IMR-90 (cell line): ENCODE measurements around the gene MINK1. TPM values are rescaled to one million over a fixed set of nuclear protein-coding genes. Genes with fewer than 3 reads are reported as not detected.

Experiments
- ATAC-seq: fragments of 200-7000 bp; cut with Tn5 transposase; 2 replicates; pipeline ENCODE4 v1.9.1; 2020; ENCODE audit warnings: low read depth, mild to moderate bottlenecking, moderate library complexity
- BruUV-seq: library from RNA; stranded (reverse); fragments of 400-500 nt; replicated peaks from 2 replicates; lab custom pipeline; 2021; lab: Mats Ljungman, UMichigan
- CTCF ChIA-PET: fragments of 300-600 bp; formaldehyde crosslinking; extraction: SDS; loops from one replicate; lab custom pipeline; 2021; ENCODE audit warnings: antibody characterized with exemption; lab: Yijun Ruan, JAX
- POLR2A ChIA-PET: fragments of 300-600 bp; sonication (Branson Sonifier 250); formaldehyde crosslinking; loops from one replicate; lab custom pipeline; 2022; ENCODE audit warnings: antibody characterized with exemption; ENCODE audit not compliant: unreplicated experiment; lab: Charles Lee
- DNase-seq: peaks from one replicate; pipeline ENCODE4 v3.0.0; 2013
- H2AFZ ChIP-seq: replicated peaks from 2 replicates; pipeline ENCODE3; 2013; ENCODE audit warnings: low read length, mild to moderate bottlenecking; ENCODE audit not compliant: poor library complexity
- H2AK5ac ChIP-seq: 2 replicates; pipeline ENCODE4 v1.6.1; 2013; ENCODE audit warnings: low read depth, low read length, inconsistent platforms
- H2AK9ac ChIP-seq: replicated peaks from 2 replicates; pipeline ENCODE3; 2013; ENCODE audit warnings: mild to moderate bottlenecking, low read depth, low read length, moderate library complexity; ENCODE audit not compliant: poor library complexity
- H2BK120ac ChIP-seq: 2 replicates; pipeline ENCODE4 v1.6.1; 2013; ENCODE audit warnings: low read depth, low read length, inconsistent platforms
- H2BK15ac ChIP-seq: 3 replicates; pipeline ENCODE4 v1.6.1; 2013; ENCODE audit warnings: low read depth, low read length, inconsistent platforms
- H2BK20ac ChIP-seq: 2 replicates; pipeline ENCODE4 v1.6.1; 2013; ENCODE audit warnings: low read depth, mild to moderate bottlenecking, inconsistent platforms, low read length, moderate library complexity
- H2BK5ac ChIP-seq: 2 replicates; pipeline ENCODE4 v1.6.1; 2013; ENCODE audit warnings: mild to moderate bottlenecking, low read depth, low read length, inconsistent platforms; ENCODE audit not compliant: poor library complexity, severe bottlenecking
- H3K14ac ChIP-seq: replicated peaks from 2 replicates; pipeline ENCODE4 v1.6.1; 2013; ENCODE audit warnings: low read depth, low read length, inconsistent platforms
- H3K18ac ChIP-seq: 2 replicates; pipeline ENCODE4 v1.6.1; 2013; ENCODE audit warnings: low read depth, low read length, control low read depth
- H3K23ac ChIP-seq: 2 replicates; pipeline ENCODE4 v1.6.1; 2013; ENCODE audit warnings: low read depth, low read length, inconsistent platforms
- H3K27ac ChIP-seq: 2 replicates; pipeline ENCODE4 v1.5.1; 2013; ENCODE audit warnings: mild to moderate bottlenecking, control low read depth, low read length; ENCODE audit not compliant: insufficient read depth
- H3K27me3 ChIP-seq: 2 replicates; pipeline ENCODE4 v1.6.1; 2013; ENCODE audit warnings: low read length; ENCODE audit not compliant: control insufficient read depth, insufficient read depth
- H3K36me3 ChIP-seq: 2 replicates; pipeline ENCODE4 v1.6.1; 2013; ENCODE audit warnings: low read length, mixed read lengths; ENCODE audit not compliant: control insufficient read depth, insufficient read depth
- H3K4ac ChIP-seq: 2 replicates; pipeline ENCODE4 v1.6.1; 2013; ENCODE audit warnings: low read depth, low read length, inconsistent platforms
- H3K4me1 ChIP-seq: 2 replicates; pipeline ENCODE4 v1.6.1; 2013; ENCODE audit warnings: low read length, mixed read lengths; ENCODE audit not compliant: control insufficient read depth, insufficient read depth
- H3K4me2 ChIP-seq: 2 replicates; pipeline ENCODE4 v1.6.1; 2013; ENCODE audit warnings: low read depth, mild to moderate bottlenecking, control low read depth, low read length, moderate library complexity
- H3K4me3 ChIP-seq: 2 replicates; pipeline ENCODE4 v1.5.1; 2013; ENCODE audit warnings: low read depth, mild to moderate bottlenecking, control low read depth, low read length, moderate library complexity; ENCODE audit not compliant: insufficient read depth
- H3K56ac ChIP-seq: 2 replicates; pipeline ENCODE4 v1.6.1; 2013; ENCODE audit warnings: low read length, inconsistent platforms; ENCODE audit not compliant: insufficient read depth; ENCODE audit errors: extremely low read depth
- H3K79me1 ChIP-seq, 2 experiments: 2 replicates each; pipeline ENCODE4 v1.6.1; 2013; ENCODE audit warnings: low read length in 2 of 2, inconsistent platforms in 1 of 2, low read depth in 1 of 2
- H3K9ac ChIP-seq: 2 replicates; pipeline ENCODE4 v1.6.1; 2013; ENCODE audit warnings: low read depth, low read length, control low read depth
- H3K9me1 ChIP-seq: 2 replicates; pipeline ENCODE4 v1.6.1; 2013; ENCODE audit warnings: low read length, inconsistent platforms; ENCODE audit not compliant: insufficient read depth
- H3K9me3 ChIP-seq: 2 replicates; pipeline ENCODE4 v1.6.1; 2013; ENCODE audit warnings: low read length; ENCODE audit not compliant: control insufficient read depth, insufficient read depth
- H4K20me1 ChIP-seq: 2 replicates; pipeline ENCODE4 v1.6.1; 2013; ENCODE audit warnings: low read length, inconsistent platforms; ENCODE audit not compliant: insufficient read depth
- H4K5ac ChIP-seq: 2 replicates; pipeline ENCODE4 v1.6.1; 2013; ENCODE audit warnings: mild to moderate bottlenecking, low read depth, low read length, control low read depth
- H4K8ac ChIP-seq, 2 experiments: 2 replicates each; pipeline ENCODE4 v1.6.1; 2013; ENCODE audit warnings: low read depth in 2 of 2, low read length in 2 of 2, control low read depth in 1 of 2, inconsistent platforms in 1 of 2
- H4K91ac ChIP-seq: 2 replicates; pipeline ENCODE4 v1.6.1; 2013; ENCODE audit warnings: low read depth, low read length, inconsistent platforms; ENCODE audit not compliant: insufficient read depth
- BHLHE40 ChIP-seq: fragments of 150-350 bp; IDR thresholded peaks from 2 replicates; pipeline ENCODE4 v1.6.1; 2016; ENCODE audit warnings: mild to moderate bottlenecking, low read depth, low read length
- CEBPB ChIP-seq: IDR thresholded peaks from 2 replicates; pipeline ENCODE4 v1.6.1; 2012; ENCODE audit warnings: low read depth, low read length, improper control_type of control experiment
- ELK1 ChIP-seq: fragments of 150-350 bp; IDR thresholded peaks from 2 replicates; pipeline ENCODE4 v1.6.1; 2016; ENCODE audit warnings: low read depth, mild to moderate bottlenecking, low read length, moderate library complexity, borderline replicate concordance
- FOS ChIP-seq: fragments of 150-350 bp; IDR thresholded peaks from 2 replicates; pipeline ENCODE4 v1.6.1; 2016; ENCODE audit warnings: low read depth, low read length
- MAFK ChIP-seq: IDR thresholded peaks from 2 replicates; pipeline ENCODE4 v1.6.1; 2012; ENCODE audit warnings: low read depth, low read length, improper control_type of control experiment
- POLR2A ChIP-seq: IDR thresholded peaks from 2 replicates; pipeline ENCODE4 v1.6.1; 2012; ENCODE audit warnings: mild to moderate bottlenecking, low read depth, low read length
- RAD21 ChIP-seq: IDR thresholded peaks from 2 replicates; pipeline ENCODE4 v1.6.1; 2012; ENCODE audit warnings: low read length, improper control_type of control experiment
- SMC3 ChIP-seq: fragments of 150-350 bp; IDR thresholded peaks from 2 replicates; pipeline ENCODE4 v1.6.1; 2016; ENCODE audit warnings: low read depth, mild to moderate bottlenecking, antibody characterized with exemption, low read length, moderate library complexity
- USF2 ChIP-seq: fragments of 150-350 bp; IDR thresholded peaks from 2 replicates; pipeline ENCODE4 v1.6.1; 2017; ENCODE audit warnings: mild to moderate bottlenecking, antibody characterized with exemption, low read length, low read depth
- WGBS, 2 experiments: methylation state at CpG; one replicate each; pipeline versions ENCODE4 v1.1.5 to v1.1.7; 2013; ENCODE audit warnings: missing lambda C conversion rate in 2 of 2; ENCODE audit not compliant: insufficient read length in 1 of 2; ENCODE audit errors: extremely low coverage in 2 of 2; 5-methylcytosine and 5-hydroxymethylcytosine counted together
- dilution Hi-C: fragments of 300-500 bp; cut with HindIII; formaldehyde crosslinking; loops from one replicate; pipeline ENCODE4 v1.14.3; 2018; ENCODE audit warnings: low sequenced_read_pairs; ENCODE audit not compliant: unreplicated experiment
- in situ Hi-C: fragments of 300-500 bp; cut with MboI; formaldehyde crosslinking; loops from 3 replicates; pipeline ENCODE4 v1.14.3; 2019; ENCODE audit warnings: low sequenced_read_pairs, inconsistent platforms, mixed read lengths
- intact Hi-C: fragments of 100-400 bp; cut with micrococcal nuclease; formaldehyde crosslinking; loops from 2 replicates; pipeline ENCODE4 v1.10.0; 2022
- polyA plus RNA-seq, 3 experiments: library from polyadenylated mRNA; depleted of rRNA; stranded (reverse); fragments of >200 nt; gene quantifications; 2 replicates each; pipeline ENCODE4 v1.2.3, GENCODE V29; 2012; ENCODE audit warnings: low replicate concordance in 1 of 3
- total RNA-seq: library from RNA; depleted of rRNA; stranded (reverse); fragments of >200 nt; gene quantifications from 2 replicates; pipeline ENCODE4 v1.2.3, GENCODE V29; 2012
- TF ChIP-seq, protein P1 (sequence below): conservative IDR thresholded peaks from 2 replicates; pipeline ENCODE4 v1.5.1; 2012; ENCODE audit warnings: mild to moderate bottlenecking, low read depth, low read length, improper control_type of control experiment

The MINK1 gene
- total and polyA plus RNA-seq, 2 of the 4 experiments (the other 2 are of a cell fraction): 12.2 to 40.9 TPM

GRCh38 chr17:4881761-4882555 lies 48.8 kb downstream of the MINK1 start:
- no peak overlapping the region for H3K23ac ChIP-seq
- intact Hi-C loops (loop anchor here (1.0 to 10.0 kb wide), 3 partner anchors 48 to 317 kb away; partner anchors contain the start of genes GGT6 and MED11), dilution Hi-C loops (no loop called here), in situ Hi-C loops (loop anchor here (5.0 to 10.0 kb wide), 3 partner anchors 95 to 307 kb away; partner anchors contain the start of genes ARRB2, GLTPD2 and VMO1)
- H3K27me3 ChIP-seq: no peaks in the 10 kb centered on the region
- H3K27ac ChIP-seq: no peak overlapping the region
- no peak overlapping the region for H2BK15ac ChIP-seq
- no peak overlapping the region for H3K56ac ChIP-seq
- H2BK120ac ChIP-seq: no peak overlapping the region
- H2AFZ ChIP-seq: peak overlapping the region; percentile 74
- WGBS, 2 experiments: 80% methylated on average over 1 of the region's 9 CpGs; no CpG with 5 or more reads in 1 of the 2 experiments
- no peak overlapping the region for H2BK20ac ChIP-seq
- H4K5ac ChIP-seq: no peak overlapping the region
- peak; percentile 84 for ATAC-seq
- no peak overlapping the region for H4K91ac ChIP-seq
- ChIA-PET POLR2A (no interaction called here), CTCF (no interaction called here)
- no peak overlapping the region for H3K14ac ChIP-seq
- no peak overlapping the region for H3K18ac ChIP-seq
- H3K4me1 ChIP-seq: no peaks in the 10 kb centered on the region
- DNase-seq: peak; percentile 12
- no peak overlapping the region for H3K4ac ChIP-seq
- H3K4me2 ChIP-seq: no peak overlapping the region
- peaks cover 42% of the 10 kb centered on the region for H3K36me3 ChIP-seq
- no peaks in the 10 kb centered on the region for H3K9me3 ChIP-seq
- H3K79me1 ChIP-seq: peaks cover 0 to 7% of the 10 kb centered on the region in 2 experiments; a peak in 1 of 4 replicates
- no TSS peak for BruUV-seq
- no peak overlapping the region for H2BK5ac ChIP-seq
- H3K9me1 ChIP-seq: no peaks in the 10 kb centered on the region
- H2AK5ac ChIP-seq: no peak overlapping the region; the same call in 1 of the 2 replicates
- peaks cover 15% of the 10 kb centered on the region for H4K20me1 ChIP-seq
- TF ChIP-seq USF2: no peak
- no peak for TF ChIP-seq POLR2A
- no peak for TF ChIP-seq CEBPB
- TF ChIP-seq, protein P1, sequence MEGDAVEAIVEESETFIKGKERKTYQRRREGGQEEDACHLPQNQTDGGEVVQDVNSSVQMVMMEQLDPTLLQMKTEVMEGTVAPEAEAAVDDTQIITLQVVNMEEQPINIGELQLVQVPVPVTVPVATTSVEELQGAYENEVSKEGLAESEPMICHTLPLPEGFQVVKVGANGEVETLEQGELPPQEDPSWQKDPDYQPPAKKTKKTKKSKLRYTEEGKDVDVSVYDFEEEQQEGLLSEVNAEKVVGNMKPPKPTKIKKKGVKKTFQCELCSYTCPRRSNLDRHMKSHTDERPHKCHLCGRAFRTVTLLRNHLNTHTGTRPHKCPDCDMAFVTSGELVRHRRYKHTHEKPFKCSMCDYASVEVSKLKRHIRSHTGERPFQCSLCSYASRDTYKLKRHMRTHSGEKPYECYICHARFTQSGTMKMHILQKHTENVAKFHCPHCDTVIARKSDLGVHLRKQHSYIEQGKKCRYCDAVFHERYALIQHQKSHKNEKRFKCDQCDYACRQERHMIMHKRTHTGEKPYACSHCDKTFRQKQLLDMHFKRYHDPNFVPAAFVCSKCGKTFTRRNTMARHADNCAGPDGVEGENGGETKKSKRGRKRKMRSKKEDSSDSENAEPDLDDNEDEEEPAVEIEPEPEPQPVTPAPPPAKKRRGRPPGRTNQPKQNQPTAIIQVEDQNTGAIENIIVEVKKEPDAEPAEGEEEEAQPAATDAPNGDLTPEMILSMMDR: peak; percentile 70
- peak; percentile 85 for TF ChIP-seq SMC3
- no peak for TF ChIP-seq BHLHE40
- TF ChIP-seq MAFK: 0 out of 2 replicates have a peak, but pooled peaks have one; percentile 10
- TF ChIP-seq RAD21: peak; percentile 77
- TF ChIP-seq FOS: no peak
- TF ChIP-seq ELK1: no peak
- peak overlapping the region; percentile 48 for H2AK9ac ChIP-seq
- no peak overlapping the region for H3K4me3 ChIP-seq
- no peak overlapping the region for H4K8ac ChIP-seq
- H3K9ac ChIP-seq: no peak overlapping the region
